HG02623 (cell line): ENCODE results near the gene RSBN1.
"Not testable (repeated sequence)": the region's sequence is repeated elsewhere in the genome, so short reads cannot be mapped to it uniquely, and the experiment has no call there.

Source experiments
- ATAC-seq: cut with Tn5 transposase; IDR thresholded peaks from one replicate; pipeline ENCODE4 v1.9.1; 2021; ENCODE audit warnings: moderate library complexity; ENCODE audit not compliant: unreplicated experiment

The RSBN1 gene

GRCh38 chr1:113811888-113812660, at the start of gene RSBN1:
Gene RSBN1 (minus strand): TSS chr1:113812476. CDS start chr1:113812412, 64 bp downstream.
- peak; percentile 84 for ATAC-seq

- ATAC-seq: no peak
These were observed 49.4 kb upstream of the RSBN1 start for GRCh38 chr1:113861641-113862040.

DNA sequence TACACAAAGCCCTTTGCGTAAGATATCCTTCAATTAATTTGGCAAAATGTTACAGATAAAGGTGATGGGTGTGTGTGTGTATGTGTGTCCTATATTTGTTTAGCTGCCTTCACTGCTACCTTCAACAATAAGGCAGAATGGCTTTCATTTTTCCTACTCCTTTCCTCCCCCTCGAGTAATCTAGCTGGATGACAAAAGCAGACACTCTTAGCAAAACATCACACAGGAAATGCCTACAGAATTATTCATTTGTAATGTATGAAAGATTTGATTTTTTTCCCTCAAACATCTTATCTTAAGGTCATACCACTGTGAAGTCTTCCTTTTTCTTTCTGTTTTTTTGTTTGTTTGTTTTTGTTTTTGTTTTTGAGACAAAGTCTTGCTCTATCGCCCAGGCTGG, 48.6 kb upstream of the RSBN1 start:
- no peak for ATAC-seq

GRCh38 chr1:113859478-113860175, 47.4 kb upstream of the RSBN1 start:
- ATAC-seq: peak; percentile 91

- no peak for ATAC-seq
These were observed 46.7 kb upstream of the RSBN1 start for GRCh38 chr1:113858982-113859381.

GRCh38 chr1:113858418-113858817, 46.1 kb upstream of the RSBN1 start:
- ATAC-seq: no peak

- no peak for ATAC-seq
These were observed 45.5 kb upstream of the RSBN1 start for GRCh38 chr1:113857776-113858175.

- ATAC-seq: no peak
These were observed 44.1 kb upstream of the RSBN1 start for GRCh38 chr1:113856401-113856790.

DNA sequence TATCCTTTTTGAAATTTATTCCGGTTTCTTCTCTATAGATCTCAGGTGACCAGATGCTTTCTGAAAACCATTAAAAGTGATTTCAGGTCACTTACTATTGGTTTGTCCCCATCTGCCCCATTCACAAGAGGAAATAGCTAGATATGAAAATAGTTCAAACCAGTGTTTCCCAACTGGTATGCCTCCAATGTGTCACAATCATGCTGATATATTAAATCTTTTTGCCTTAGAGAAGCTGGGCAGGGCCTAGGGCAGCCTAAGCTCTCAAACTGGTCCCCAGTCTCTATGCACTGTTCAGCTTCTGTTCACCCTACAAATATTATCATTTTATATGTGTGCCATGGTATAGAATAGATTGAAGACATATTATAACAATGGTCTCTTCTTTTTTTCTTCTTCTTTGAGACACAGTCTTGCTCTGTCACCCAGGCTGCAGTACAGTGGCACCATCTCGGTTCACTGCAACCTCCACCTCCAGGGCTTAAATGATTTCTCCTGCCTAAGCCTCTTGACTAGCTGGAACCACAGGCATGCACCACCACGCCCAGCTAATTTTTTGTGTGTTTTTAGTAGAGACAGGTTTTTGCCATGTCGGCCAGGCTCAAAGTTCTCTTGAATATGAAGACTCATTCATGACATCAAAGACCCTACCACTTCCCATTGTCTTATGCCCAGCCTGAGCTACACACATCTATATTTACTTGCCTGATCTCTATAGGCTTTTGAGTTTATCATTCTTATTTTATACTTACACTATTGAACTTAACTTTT, 43.5 kb upstream of the RSBN1 start:
- ATAC-seq: no peak

- no peak for ATAC-seq
These were observed 42.0 kb upstream of the RSBN1 start for GRCh38 chr1:113854234-113854633.

GRCh38 chr1:113852694-113853093, 40.4 kb upstream of the RSBN1 start:
- not testable (repeated sequence) for ATAC-seq

DNA sequence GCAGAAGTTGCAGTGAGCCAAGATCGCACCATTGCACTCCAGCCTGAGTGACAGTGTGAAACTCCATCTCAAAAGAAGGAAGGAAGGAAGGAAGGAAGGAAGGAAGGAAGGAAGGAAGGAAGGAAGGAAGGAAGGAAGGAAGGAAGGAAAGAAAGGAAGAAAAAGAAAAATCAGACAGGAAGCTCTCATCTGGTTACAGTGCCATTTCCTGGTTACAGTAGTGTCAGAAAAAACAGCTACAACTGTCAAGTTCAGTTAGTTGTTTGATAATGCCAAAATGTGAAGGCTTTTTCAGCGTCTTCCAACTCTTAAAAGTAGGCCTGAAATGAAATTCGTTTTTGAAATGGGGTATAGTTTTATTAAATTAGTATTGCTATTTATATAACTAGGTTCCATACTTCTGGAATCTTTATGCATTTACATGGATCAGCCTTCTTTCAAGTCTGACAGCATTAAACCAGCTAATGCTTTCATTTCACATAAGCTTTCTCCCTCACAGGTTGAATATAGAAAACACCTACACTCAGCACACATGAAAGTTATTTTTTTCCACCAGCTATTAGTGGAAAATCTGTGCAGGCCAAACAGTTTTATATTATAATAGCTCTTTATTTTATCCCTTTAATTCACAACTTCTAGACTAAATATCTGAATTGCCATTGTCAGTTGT, 38.0 kb upstream of the RSBN1 start:
- ATAC-seq: no peak

- ATAC-seq: no peak
These were observed 36.8 kb upstream of the RSBN1 start for GRCh38 chr1:113849072-113849471.

DNA sequence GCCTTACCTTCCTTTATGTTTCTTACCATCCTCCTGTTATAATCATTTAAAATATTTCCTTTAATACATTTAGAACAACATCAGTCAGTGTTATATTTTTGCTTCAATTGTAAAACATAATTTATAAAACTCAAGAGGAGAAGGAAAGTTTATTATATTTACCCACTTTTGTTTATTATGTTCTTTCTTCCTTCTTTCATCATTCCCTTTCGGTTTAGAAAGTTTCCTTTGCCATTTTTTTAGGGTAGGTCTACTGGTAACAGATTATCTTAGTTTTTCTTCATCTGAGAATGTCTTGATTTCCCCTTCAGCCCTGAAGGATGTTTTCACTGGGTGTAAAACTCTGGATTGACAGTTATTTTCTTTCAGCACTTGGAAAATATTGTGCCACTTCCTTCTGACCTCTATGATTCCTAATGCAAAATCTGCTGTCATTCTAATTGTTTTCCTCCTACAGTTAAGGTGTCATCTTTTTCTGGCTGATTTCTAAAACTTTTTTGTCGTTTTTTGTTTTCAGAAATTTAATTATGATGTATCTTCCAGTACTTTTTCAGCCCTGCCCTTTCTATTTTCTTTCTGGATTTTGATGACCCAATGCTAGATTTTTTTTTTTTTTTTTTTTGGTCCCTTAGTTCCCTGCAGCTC, 34.2 kb upstream of the RSBN1 start:
- ATAC-seq: no peak

DNA sequence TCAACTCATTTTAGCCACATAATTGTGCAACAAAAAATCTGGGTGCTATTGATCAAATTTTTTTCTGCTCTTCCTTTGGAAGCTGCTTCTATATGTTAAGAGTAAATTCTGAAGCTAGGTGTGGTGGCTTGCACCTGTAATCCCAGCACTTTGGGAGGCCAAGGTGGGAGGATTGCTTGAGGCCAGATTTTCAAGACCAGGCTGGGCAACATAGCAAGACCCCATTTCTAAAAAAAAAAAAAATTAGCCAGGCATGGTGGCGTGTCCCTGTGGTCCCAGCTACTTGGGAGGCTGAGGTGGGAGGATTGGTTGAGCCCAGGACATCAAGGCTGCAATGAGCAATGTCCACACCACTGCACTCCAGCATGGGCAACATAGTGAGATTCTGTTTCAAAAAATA, 24.3 kb upstream of the RSBN1 start:
- ATAC-seq: no peak

- no peak for ATAC-seq
These were observed 23.5 kb upstream of the RSBN1 start for GRCh38 chr1:113835686-113836290.

GRCh38 chr1:113834716-113835115, 22.4 kb upstream of the RSBN1 start:
- ATAC-seq: no peak

DNA sequence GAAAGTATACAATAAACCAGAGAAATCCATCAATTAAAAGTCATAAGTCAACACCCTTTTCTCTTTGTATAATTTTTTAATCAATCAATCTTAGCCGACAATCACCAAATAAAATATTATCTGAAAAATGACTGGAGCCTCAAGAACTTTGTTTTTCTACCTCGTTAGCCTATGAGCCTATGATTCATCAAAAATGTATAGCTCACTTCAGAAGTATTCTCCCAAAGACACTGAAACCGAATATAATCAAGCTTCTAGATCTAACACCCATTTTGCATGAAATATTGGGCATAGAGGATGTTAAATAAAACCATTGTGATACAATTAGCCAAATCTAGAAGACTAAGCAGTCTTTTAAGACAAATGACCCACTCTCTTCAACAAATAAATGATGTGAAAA, 17.8 kb upstream of the RSBN1 start:
- ATAC-seq: no peak

DNA sequence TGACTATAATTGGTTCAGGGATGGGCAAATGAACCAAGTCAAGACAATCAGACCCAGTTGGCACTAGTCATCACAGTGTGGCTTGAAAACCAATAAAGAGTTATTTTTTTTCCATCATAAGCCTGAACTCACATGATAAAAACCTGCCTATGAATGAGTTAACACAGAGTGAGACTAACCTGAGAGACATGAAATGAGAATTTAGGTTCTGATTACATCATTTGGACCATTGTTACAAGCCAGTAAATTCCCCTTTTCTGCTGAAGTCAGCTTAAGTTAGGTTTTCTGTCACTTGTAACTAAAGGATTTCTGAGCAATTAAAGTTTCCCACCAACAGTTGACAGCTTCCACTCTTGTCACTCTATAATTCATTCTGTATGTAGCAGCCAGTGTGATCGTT, 9.6 kb upstream of the RSBN1 start:
- no peak for ATAC-seq

DNA sequence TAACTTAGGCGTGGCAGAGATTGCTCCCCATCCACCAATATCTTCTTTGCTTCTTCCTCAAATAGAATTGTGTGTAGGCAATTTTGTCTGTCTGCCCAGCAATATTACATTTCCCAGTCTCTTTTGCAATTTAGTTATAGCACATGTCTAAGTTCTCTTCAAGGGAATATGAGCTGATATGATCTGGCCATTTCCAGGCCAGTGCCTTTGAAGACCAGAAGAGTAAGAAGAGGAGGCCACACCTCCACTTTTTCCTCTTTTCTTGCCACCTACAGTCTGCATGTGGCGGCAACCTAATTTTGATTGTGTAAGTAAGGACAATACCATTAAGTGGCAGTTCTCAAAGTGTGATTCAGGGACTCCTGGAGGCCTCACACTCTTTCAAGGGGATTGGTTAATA, 6.3 kb upstream of the RSBN1 start:
- ATAC-seq: no peak
